GM06990 (cell line): ENCODE data around the gene UCMA.

Source experiments
- DNase-seq: peaks from one replicate; pipeline ENCODE4 v3.0.0-alpha.2; 2011; ENCODE audit not compliant: insufficient read length; ENCODE audit errors: extremely low read depth
- H3K27me3 ChIP-seq: replicated peaks from 2 replicates; pipeline ENCODE4 v1.6.0; 2011; ENCODE audit warnings: low read length; ENCODE audit not compliant: control insufficient read depth, insufficient read depth
- H3K36me3 ChIP-seq: 2 replicates; pipeline ENCODE4 v1.5.1; 2011; ENCODE audit warnings: low read length; ENCODE audit not compliant: control insufficient read depth, insufficient read depth
- H3K4me3 ChIP-seq: replicated peaks from 2 replicates; pipeline ENCODE4 v1.5.1; 2011; ENCODE audit warnings: low read depth, mild to moderate bottlenecking, control low read depth, low read length
- CTCF ChIP-seq: IDR thresholded peaks from 2 replicates; pipeline ENCODE4 v1.5.1; 2011; ENCODE audit warnings: low read length, control low read depth, mild to moderate bottlenecking, inconsistent platforms; ENCODE audit not compliant: insufficient read depth, poor library complexity, severe bottlenecking

Gene UCMA

GRCh38 chr10:13231808-13232207 is 2.4 kb downstream of the UCMA start:
- H3K4me3 ChIP-seq: no peak overlapping the region
- no peak for DNase-seq
- TF ChIP-seq CTCF: no peak
- H3K27me3 ChIP-seq: no peaks in the 10 kb centered on the region; the same call in 1 of the 2 replicates
- no peaks in the 10 kb centered on the region for H3K36me3 ChIP-seq

- Histone ChIP-seq H3K36me3 (no peaks in the 10 kb centered on the region), H3K27me3 (no peaks in the 10 kb centered on the region; the same call in 1 of the 2 replicates), H3K4me3 (no peak overlapping the region)
- TF ChIP-seq CTCF: no peak
- DNase-seq: no peak
Measured at GRCh38 chr10:13231190-13231589, 3.0 kb downstream of the UCMA start.

- no peak for DNase-seq
- no peak for TF ChIP-seq CTCF
- Histone ChIP-seq H3K36me3 (no peaks in the 10 kb centered on the region), H3K27me3 (no peaks in the 10 kb centered on the region), H3K4me3 (no peak overlapping the region)
Measured at GRCh38 chr10:13227031-13227430, 7.1 kb downstream of the UCMA start.

GRCh38 chr10:13225601-13226000 is 8.6 kb downstream of the UCMA start:
- TF ChIP-seq CTCF: no peak
- H3K4me3 ChIP-seq: no peak overlapping the region

GRCh38 chr10:13224210-13224995 is 9.8 kb downstream of the UCMA start:
- no peaks in the 10 kb centered on the region for H3K27me3 ChIP-seq
- DNase-seq: no peak
- H3K36me3 ChIP-seq: no peaks in the 10 kb centered on the region
- H3K4me3 ChIP-seq: no peak overlapping the region
- no peak for TF ChIP-seq CTCF

More at GRCh38 chr10:13225601-13226000, 8.6 kb downstream of the UCMA start:
- no peaks in the 10 kb centered on the region for H3K36me3 ChIP-seq
- no peak for DNase-seq
- H3K27me3 ChIP-seq: no peaks in the 10 kb centered on the region

- no peak for DNase-seq
- Histone ChIP-seq H3K27me3 (no peaks in the 10 kb centered on the region), H3K4me3 (no peak overlapping the region), H3K36me3 (no peaks in the 10 kb centered on the region)
- no peak for TF ChIP-seq CTCF
Measured at GRCh38 chr10:13223241-13223640, 10.9 kb downstream of the UCMA start.
